ENCODE measurements around the gene CFAP221.

DNA sequence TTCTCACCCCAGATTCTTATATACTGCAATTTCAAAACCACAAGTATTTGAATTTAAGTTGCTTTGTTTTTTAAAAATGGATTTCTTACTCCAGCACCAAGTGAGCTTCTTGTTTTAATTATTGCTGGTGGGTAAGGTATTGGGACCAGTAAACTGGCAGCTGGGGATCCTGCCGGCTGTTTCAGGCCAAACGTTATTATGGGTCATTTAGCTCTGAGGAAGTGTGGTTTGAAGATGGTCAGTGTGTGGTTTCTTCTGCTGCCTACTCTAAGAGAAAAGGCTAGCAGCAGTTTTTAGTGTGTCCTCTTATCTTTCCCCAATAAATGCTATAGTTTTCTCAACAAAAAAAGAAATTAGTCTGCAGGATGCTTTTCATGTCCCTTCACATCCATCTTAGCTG, 30.6 kb downstream of the CFAP221 start:
- TF ChIP-seq, protein P1, sequence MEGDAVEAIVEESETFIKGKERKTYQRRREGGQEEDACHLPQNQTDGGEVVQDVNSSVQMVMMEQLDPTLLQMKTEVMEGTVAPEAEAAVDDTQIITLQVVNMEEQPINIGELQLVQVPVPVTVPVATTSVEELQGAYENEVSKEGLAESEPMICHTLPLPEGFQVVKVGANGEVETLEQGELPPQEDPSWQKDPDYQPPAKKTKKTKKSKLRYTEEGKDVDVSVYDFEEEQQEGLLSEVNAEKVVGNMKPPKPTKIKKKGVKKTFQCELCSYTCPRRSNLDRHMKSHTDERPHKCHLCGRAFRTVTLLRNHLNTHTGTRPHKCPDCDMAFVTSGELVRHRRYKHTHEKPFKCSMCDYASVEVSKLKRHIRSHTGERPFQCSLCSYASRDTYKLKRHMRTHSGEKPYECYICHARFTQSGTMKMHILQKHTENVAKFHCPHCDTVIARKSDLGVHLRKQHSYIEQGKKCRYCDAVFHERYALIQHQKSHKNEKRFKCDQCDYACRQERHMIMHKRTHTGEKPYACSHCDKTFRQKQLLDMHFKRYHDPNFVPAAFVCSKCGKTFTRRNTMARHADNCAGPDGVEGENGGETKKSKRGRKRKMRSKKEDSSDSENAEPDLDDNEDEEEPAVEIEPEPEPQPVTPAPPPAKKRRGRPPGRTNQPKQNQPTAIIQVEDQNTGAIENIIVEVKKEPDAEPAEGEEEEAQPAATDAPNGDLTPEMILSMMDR (IDR thresholded peaks at IDR 0.05): no peak
- no peak for TF ChIP-seq POLR2A (IDR thresholded peaks at IDR 0.05)
